Liver (tissue), 9 donors: ENCODE results near the gene CFP. TPM values are rescaled to one million over a fixed set of nuclear protein-coding genes. Genes with fewer than 3 reads are reported as not detected.

Experiments
- DNase-seq: peaks from one replicate; pipeline ENCODE4 v3.0.0-alpha.2; 2017; ENCODE audit warnings: low spot score
- H3K27ac ChIP-seq, 2 donors: one replicate each; pipeline ENCODE4 v1.7.0; 2013; ENCODE audit warnings: inconsistent platforms in 2 of 2, low read length in 2 of 2, control low read depth in 1 of 2, low read depth in 1 of 2, mild to moderate bottlenecking in 1 of 2
- H3K27me3 ChIP-seq, 4 donors: one replicate each; pipeline versions ENCODE4 v1.6.1 to v1.7.0; 2013; ENCODE audit warnings: low read length in 3 of 4, inconsistent platforms in 1 of 4, mild to moderate bottlenecking in 1 of 4, moderate library complexity in 1 of 4; ENCODE audit not compliant: control insufficient read depth in 4 of 4, insufficient read depth in 4 of 4
- H3K36me3 ChIP-seq, 4 donors: one replicate each; pipeline versions ENCODE4 v1.6.1 to v1.7.0; 2013; ENCODE audit warnings: low read length in 3 of 4, mild to moderate bottlenecking in 3 of 4, low read depth in 1 of 4, moderate library complexity in 1 of 4; ENCODE audit not compliant: control insufficient read depth in 4 of 4, insufficient read depth in 3 of 4
- H3K4me1 ChIP-seq, 4 donors: one replicate each; pipeline versions ENCODE4 v1.6.1 to v1.7.0; 2013; ENCODE audit warnings: low read length in 3 of 4, mild to moderate bottlenecking in 3 of 4, moderate library complexity in 1 of 4; ENCODE audit not compliant: control insufficient read depth in 4 of 4, insufficient read depth in 4 of 4
- H3K4me3 ChIP-seq, 3 donors: one replicate each; pipeline versions ENCODE4 v1.6.1 to v1.7.0; 2013; ENCODE audit warnings: low read length in 3 of 3, control low read depth in 1 of 3, low read depth in 1 of 3, mild to moderate bottlenecking in 1 of 3
- H3K9ac ChIP-seq, 2 donors: one replicate each; pipeline ENCODE4 v1.7.0; 2013; ENCODE audit warnings: low read length in 2 of 2, mild to moderate bottlenecking in 2 of 2, moderate library complexity in 2 of 2, control low read depth in 1 of 2, low read depth in 1 of 2
- H3K9me3 ChIP-seq, 4 donors: one replicate each; pipeline versions ENCODE4 v1.6.1 to v1.7.0; 2013; ENCODE audit warnings: low read length in 3 of 4; ENCODE audit not compliant: control insufficient read depth in 4 of 4
- EGR1 ChIP-seq, 2 donors: IDR thresholded peaks; 2 replicates each; pipeline ENCODE4 v1.6.1; 2016 to 2018; ENCODE audit warnings: antibody characterized with exemption in 2 of 2, low read depth in 2 of 2
- FOXA1 ChIP-seq: IDR thresholded peaks from 2 replicates; pipeline ENCODE4 v1.6.1; 2016; ENCODE audit warnings: antibody characterized with exemption
- FOXA2 ChIP-seq: IDR thresholded peaks from 2 replicates; pipeline ENCODE4 v1.6.1; 2016; ENCODE audit warnings: antibody characterized with exemption
- GABPA ChIP-seq, 2 donors: IDR thresholded peaks in 1 of 2; conservative IDR thresholded peaks in 1 of 2; 2 replicates each; pipeline ENCODE4 v1.6.1; 2016; ENCODE audit warnings: antibody characterized with exemption in 2 of 2, mild to moderate bottlenecking in 1 of 2, moderate library complexity in 1 of 2
- HNF4A ChIP-seq, 2 donors: conservative IDR thresholded peaks; 2 replicates each; pipeline ENCODE4 v1.6.1; 2016; ENCODE audit warnings: antibody characterized with exemption in 2 of 2, mild to moderate bottlenecking in 2 of 2
- HNF4G ChIP-seq: IDR thresholded peaks from 2 replicates; pipeline ENCODE4 v1.6.1; 2016; ENCODE audit warnings: antibody characterized with exemption
- JUND ChIP-seq, 2 donors: IDR thresholded peaks; 2 replicates each; pipeline ENCODE4 v1.6.1; 2016; ENCODE audit warnings: antibody characterized with exemption in 2 of 2
- NR2F2 ChIP-seq: IDR thresholded peaks from 2 replicates; pipeline ENCODE4 v1.6.1; 2016; ENCODE audit warnings: antibody characterized with exemption
- RAD21 ChIP-seq, 2 donors: IDR thresholded peaks; 2 replicates each; pipeline ENCODE4 v1.6.1; 2016; ENCODE audit warnings: antibody characterized with exemption in 2 of 2, mild to moderate bottlenecking in 2 of 2
- RXRA ChIP-seq, 2 donors: IDR thresholded peaks; 2 replicates each; pipeline ENCODE4 v1.6.1; 2017 to 2018; ENCODE audit warnings: antibody characterized with exemption in 2 of 2, mild to moderate bottlenecking in 1 of 2
- SP1 ChIP-seq: IDR thresholded peaks from 2 replicates; pipeline ENCODE4 v1.6.1; 2018; ENCODE audit warnings: antibody characterized with exemption, mild to moderate bottlenecking
- TAF1 ChIP-seq: conservative IDR thresholded peaks from 2 replicates; pipeline ENCODE4 v1.6.1; 2016; ENCODE audit warnings: antibody characterized with exemption, mild to moderate bottlenecking
- YY1 ChIP-seq: IDR thresholded peaks from 2 replicates; pipeline ENCODE4 v1.6.1; 2016; ENCODE audit warnings: antibody characterized with exemption, mild to moderate bottlenecking
- WGBS: extraction: QIAGEN DNeasy Blood & Tissue Kit; methylation state at CpG from one replicate; pipeline ENCODE4 v1.1.7; 2013; 5-methylcytosine and 5-hydroxymethylcytosine counted together
- polyA plus RNA-seq, 2 donors: library from polyadenylated mRNA; stranded (reverse) in 1 of 2; unstranded in 1 of 2; fragments of 200-250 nt in 1 of 2; fragments of >200 nt in 1 of 2; fragmentation: Nextera tagmentation in 1 of 2; extraction: Ambion mirVana in 1 of 2; gene quantifications; one replicate each; pipeline versions ENCODE4 v1.2.1 to v1.2.3, GENCODE V29; 2013 to 2015
- total RNA-seq, 2 donors: library from RNA; depleted of rRNA; stranded (reverse); fragments of >200 nt; gene quantifications; one replicate each; pipeline ENCODE4 v1.2.3, GENCODE V29; 2014
- TF ChIP-seq, protein P1 (sequence below): fragments of 150-350 bp; IDR thresholded peaks from 2 replicates; pipeline ENCODE4 v1.5.1; 2017; ENCODE audit warnings: improper control_type of control experiment, low read depth, low read length; ENCODE audit not compliant: missing input control
- TF ChIP-seq, protein P2 (sequence below): IDR thresholded peaks from 2 replicates; pipeline ENCODE4 v1.6.1; 2016; ENCODE audit warnings: antibody characterized with exemption
- TF ChIP-seq, protein P3 (sequence below): IDR thresholded peaks from 2 replicates; pipeline ENCODE4 v1.6.1; 2016; ENCODE audit warnings: antibody characterized with exemption, mild to moderate bottlenecking
- TF ChIP-seq, protein P4 (sequence below): IDR thresholded peaks from 2 replicates; pipeline ENCODE4 v1.6.1; 2016; ENCODE audit warnings: antibody characterized with exemption
- TF ChIP-seq, protein P5 (sequence below): IDR thresholded peaks from 2 replicates; pipeline ENCODE4 v1.6.1; 2016; ENCODE audit warnings: antibody characterized with exemption
- donor health status: healthy.
- donor health status: healthy.
- donor health status: healthy.
- donor health status: healthy.
- donor health status: healthy.

The CFP gene
- total and polyA plus RNA-seq, 4 donors: 10.0 to 26.0 (median 16.6) TPM

DNA sequence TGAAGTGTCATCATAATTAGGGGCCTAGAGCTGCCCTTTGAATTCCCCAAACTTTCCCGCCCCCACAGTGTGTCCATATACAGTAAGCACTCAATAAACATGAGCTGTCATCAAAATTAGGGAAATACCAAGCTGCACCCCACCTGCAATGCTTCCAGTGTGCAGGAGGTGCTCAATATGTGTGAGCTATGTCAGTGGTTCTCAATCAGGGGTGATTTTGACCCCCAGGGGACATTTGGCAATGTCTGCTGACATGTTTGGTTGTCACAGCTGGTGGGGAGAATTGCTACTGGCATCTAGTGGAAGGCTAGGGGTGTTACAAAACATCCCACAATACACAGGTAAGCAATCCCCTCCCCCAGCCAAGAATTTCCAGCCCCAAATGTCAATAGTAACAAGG is 748 bp downstream of the CFP start:
- 95% methylated on average over 1 of the region's 1 CpG for WGBS

DNA sequence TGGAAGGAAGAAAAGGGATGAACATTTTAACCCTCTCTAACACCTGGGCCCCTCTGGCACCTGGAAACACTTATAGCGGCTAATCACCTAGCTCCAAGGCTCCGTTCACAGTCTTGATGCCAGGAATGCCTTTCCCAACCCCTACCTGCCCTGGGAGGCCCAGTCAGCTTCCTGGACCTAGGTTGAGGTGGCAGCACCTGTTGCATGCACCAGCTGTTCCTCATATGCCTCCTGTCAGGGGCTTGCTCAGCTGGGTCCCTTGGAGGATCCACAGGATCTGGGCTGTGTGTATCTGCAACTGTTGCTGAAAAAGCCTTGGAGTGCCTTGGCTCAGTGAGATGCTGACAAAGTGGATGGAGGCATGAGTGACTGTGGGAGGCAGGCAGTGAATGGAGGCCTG is 4.4 kb downstream of the CFP start:
- Histone ChIP-seq H3K9ac (no peak overlapping the region), H3K36me3 (peaks cover 0 to 2% (median 0%) of the 10 kb centered on the region in 4 donors)
- no peak for TF ChIP-seq EGR1 (IDR thresholded peaks at IDR 0.05; ENCODE audit: low read depth in 2 of 2)
- TF ChIP-seq FOXA1: no peak
- no peak for TF ChIP-seq RXRA (IDR thresholded peaks at IDR 0.05)
- no peak for TF ChIP-seq FOXA2
- TF ChIP-seq, protein P1, sequence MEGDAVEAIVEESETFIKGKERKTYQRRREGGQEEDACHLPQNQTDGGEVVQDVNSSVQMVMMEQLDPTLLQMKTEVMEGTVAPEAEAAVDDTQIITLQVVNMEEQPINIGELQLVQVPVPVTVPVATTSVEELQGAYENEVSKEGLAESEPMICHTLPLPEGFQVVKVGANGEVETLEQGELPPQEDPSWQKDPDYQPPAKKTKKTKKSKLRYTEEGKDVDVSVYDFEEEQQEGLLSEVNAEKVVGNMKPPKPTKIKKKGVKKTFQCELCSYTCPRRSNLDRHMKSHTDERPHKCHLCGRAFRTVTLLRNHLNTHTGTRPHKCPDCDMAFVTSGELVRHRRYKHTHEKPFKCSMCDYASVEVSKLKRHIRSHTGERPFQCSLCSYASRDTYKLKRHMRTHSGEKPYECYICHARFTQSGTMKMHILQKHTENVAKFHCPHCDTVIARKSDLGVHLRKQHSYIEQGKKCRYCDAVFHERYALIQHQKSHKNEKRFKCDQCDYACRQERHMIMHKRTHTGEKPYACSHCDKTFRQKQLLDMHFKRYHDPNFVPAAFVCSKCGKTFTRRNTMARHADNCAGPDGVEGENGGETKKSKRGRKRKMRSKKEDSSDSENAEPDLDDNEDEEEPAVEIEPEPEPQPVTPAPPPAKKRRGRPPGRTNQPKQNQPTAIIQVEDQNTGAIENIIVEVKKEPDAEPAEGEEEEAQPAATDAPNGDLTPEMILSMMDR: no peak
- no peak for TF ChIP-seq GABPA (IDR thresholded peaks at IDR 0.05 in 1 of 2, conservative IDR thresholded peaks at IDR 0.05 in 1 of 2)
- TF ChIP-seq, protein P2, sequence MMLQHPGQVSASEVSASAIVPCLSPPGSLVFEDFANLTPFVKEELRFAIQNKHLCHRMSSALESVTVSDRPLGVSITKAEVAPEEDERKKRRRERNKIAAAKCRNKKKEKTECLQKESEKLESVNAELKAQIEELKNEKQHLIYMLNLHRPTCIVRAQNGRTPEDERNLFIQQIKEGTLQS: no peak
- TF ChIP-seq NR2F2: no peak
- TF ChIP-seq, protein P3, sequence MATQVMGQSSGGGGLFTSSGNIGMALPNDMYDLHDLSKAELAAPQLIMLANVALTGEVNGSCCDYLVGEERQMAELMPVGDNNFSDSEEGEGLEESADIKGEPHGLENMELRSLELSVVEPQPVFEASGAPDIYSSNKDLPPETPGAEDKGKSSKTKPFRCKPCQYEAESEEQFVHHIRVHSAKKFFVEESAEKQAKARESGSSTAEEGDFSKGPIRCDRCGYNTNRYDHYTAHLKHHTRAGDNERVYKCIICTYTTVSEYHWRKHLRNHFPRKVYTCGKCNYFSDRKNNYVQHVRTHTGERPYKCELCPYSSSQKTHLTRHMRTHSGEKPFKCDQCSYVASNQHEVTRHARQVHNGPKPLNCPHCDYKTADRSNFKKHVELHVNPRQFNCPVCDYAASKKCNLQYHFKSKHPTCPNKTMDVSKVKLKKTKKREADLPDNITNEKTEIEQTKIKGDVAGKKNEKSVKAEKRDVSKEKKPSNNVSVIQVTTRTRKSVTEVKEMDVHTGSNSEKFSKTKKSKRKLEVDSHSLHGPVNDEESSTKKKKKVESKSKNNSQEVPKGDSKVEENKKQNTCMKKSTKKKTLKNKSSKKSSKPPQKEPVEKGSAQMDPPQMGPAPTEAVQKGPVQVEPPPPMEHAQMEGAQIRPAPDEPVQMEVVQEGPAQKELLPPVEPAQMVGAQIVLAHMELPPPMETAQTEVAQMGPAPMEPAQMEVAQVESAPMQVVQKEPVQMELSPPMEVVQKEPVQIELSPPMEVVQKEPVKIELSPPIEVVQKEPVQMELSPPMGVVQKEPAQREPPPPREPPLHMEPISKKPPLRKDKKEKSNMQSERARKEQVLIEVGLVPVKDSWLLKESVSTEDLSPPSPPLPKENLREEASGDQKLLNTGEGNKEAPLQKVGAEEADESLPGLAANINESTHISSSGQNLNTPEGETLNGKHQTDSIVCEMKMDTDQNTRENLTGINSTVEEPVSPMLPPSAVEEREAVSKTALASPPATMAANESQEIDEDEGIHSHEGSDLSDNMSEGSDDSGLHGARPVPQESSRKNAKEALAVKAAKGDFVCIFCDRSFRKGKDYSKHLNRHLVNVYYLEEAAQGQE: no peak
- TF ChIP-seq, protein P4, sequence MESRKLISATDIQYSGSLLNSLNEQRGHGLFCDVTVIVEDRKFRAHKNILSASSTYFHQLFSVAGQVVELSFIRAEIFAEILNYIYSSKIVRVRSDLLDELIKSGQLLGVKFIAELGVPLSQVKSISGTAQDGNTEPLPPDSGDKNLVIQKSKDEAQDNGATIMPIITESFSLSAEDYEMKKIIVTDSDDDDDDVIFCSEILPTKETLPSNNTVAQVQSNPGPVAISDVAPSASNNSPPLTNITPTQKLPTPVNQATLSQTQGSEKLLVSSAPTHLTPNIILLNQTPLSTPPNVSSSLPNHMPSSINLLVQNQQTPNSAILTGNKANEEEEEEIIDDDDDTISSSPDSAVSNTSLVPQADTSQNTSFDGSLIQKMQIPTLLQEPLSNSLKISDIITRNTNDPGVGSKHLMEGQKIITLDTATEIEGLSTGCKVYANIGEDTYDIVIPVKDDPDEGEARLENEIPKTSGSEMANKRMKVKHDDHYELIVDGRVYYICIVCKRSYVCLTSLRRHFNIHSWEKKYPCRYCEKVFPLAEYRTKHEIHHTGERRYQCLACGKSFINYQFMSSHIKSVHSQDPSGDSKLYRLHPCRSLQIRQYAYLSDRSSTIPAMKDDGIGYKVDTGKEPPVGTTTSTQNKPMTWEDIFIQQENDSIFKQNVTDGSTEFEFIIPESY: no peak
- no peak for TF ChIP-seq HNF4G
- no peak for TF ChIP-seq YY1
- TF ChIP-seq, protein P5, sequence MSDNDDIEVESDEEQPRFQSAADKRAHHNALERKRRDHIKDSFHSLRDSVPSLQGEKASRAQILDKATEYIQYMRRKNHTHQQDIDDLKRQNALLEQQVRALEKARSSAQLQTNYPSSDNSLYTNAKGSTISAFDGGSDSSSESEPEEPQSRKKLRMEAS: no peak
- no peak for TF ChIP-seq SP1
- no peak for TF ChIP-seq JUND (IDR thresholded peaks at IDR 0.05)
- TF ChIP-seq RAD21 (IDR thresholded peaks at IDR 0.05): no peak
- no peak for TF ChIP-seq TAF1

More for the DNA sequence above, 748 bp downstream of the CFP start:
- peak overlapping the region in 1 of 2 donors; percentile 31 for H3K27ac ChIP-seq
- DNase-seq: no peak
- no peaks in the 10 kb centered on the region for H3K9me3 ChIP-seq
- TF ChIP-seq EGR1 (IDR thresholded peaks at IDR 0.05; ENCODE audit: low read depth in 2 of 2) (no peak), RAD21 (IDR thresholded peaks at IDR 0.05) (peak; percentile 62 to 74), HNF4A (conservative IDR thresholded peaks at IDR 0.05) (no peak)
- TF ChIP-seq, protein P2: no peak
- TF ChIP-seq, protein P1: peak; percentile 15
- peaks cover 0 to 7% (median 0%) of the 10 kb centered on the region in 4 donors for H3K4me1 ChIP-seq
- no peak overlapping the region for H3K4me3 ChIP-seq
- H3K36me3 ChIP-seq: peaks cover 0 to 2% (median 0%) of the 10 kb centered on the region in 4 donors
- no peak overlapping the region for H3K9ac ChIP-seq
- no peaks in the 10 kb centered on the region for H3K27me3 ChIP-seq

More for the DNA sequence above, 4.4 kb downstream of the CFP start:
- 95% methylated on average over 2 of the region's 2 CpGs for WGBS
- Histone ChIP-seq H3K27me3 (no peaks in the 10 kb centered on the region), H3K9me3 (no peaks in the 10 kb centered on the region), H3K27ac (no peak overlapping the region), H3K4me1 (peaks cover 0 to 7% (median 0%) of the 10 kb centered on the region in 4 donors), H3K4me3 (no peak overlapping the region)
- no peak for DNase-seq
